Keratinocyte (primary cell): ENCODE data around the gene FSD1.

Experiments
- EZH2 ChIP-seq: IDR thresholded peaks from one replicate; pipeline ENCODE4 v1.6.1; 2012; ENCODE audit warnings: inconsistent platforms, mild to moderate bottlenecking, low read length, moderate library complexity
- TF ChIP-seq, protein P1 (sequence below), 3 experiments: IDR thresholded peaks in 1 of 3; conservative IDR thresholded peaks in 1 of 3; optimal IDR thresholded peaks in 1 of 3; 2 replicates in 2 of 3; 3 replicates in 1 of 3; pipeline versions ENCODE3 to v1.5.1; 2011; ENCODE audit warnings: low read length in 3 of 3, mild to moderate bottlenecking in 3 of 3, moderate library complexity in 2 of 3, control low read depth in 1 of 3, inconsistent platforms in 1 of 3; ENCODE audit not compliant: insufficient read depth in 2 of 3; ENCODE audit errors: extremely low read depth in 1 of 3

DNA sequence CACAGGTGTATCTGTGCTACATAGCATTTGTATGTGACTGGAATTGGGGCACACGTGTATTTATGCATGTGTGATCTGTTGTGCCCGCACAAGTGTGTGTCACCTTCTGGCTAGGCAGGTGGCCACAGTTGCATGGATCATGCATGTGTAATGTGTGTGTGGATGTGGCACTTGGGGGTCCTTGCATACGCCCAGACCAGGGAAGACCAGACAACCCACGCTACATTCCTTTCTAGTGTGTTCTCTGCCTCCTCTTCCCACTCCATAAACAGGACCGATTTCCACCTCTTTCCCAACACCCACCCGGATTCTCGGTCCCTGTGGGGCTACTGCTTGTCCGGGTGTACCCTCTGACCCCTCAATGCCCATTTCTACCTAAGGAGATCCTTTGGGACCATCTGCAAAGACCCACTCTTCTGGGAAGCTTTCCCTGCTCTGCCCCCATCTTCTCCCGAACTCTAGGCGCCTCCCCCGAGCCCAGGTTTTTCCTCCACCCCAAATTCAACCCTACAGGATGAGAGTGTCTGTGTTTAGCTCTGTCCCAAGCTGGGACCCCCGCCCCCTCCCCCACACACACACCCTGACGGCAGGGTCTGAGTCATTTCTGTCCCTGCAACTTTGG, 21.9 kb downstream of the FSD1 start:
- TF ChIP-seq, protein P1, sequence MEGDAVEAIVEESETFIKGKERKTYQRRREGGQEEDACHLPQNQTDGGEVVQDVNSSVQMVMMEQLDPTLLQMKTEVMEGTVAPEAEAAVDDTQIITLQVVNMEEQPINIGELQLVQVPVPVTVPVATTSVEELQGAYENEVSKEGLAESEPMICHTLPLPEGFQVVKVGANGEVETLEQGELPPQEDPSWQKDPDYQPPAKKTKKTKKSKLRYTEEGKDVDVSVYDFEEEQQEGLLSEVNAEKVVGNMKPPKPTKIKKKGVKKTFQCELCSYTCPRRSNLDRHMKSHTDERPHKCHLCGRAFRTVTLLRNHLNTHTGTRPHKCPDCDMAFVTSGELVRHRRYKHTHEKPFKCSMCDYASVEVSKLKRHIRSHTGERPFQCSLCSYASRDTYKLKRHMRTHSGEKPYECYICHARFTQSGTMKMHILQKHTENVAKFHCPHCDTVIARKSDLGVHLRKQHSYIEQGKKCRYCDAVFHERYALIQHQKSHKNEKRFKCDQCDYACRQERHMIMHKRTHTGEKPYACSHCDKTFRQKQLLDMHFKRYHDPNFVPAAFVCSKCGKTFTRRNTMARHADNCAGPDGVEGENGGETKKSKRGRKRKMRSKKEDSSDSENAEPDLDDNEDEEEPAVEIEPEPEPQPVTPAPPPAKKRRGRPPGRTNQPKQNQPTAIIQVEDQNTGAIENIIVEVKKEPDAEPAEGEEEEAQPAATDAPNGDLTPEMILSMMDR (optimal IDR thresholded peaks at IDR 0.05 in 1 of 3, IDR thresholded peaks at IDR 0.05 in 1 of 3, conservative IDR thresholded peaks at IDR 0.05 in 1 of 3; ENCODE audit: extremely low read depth in 1 of 3, insufficient read depth in 2 of 3, low read length in 3 of 3), result no peak
- no peak for TF ChIP-seq EZH2
